Muscle layer of duodenum (tissue), 2 donors: ENCODE measurements around the gene RGPD6.
"Not testable (repeated sequence)": the region's sequence is repeated elsewhere in the genome, so short reads cannot be mapped to it uniquely, and the experiment has no call there.

Experiments used
- H3K27ac ChIP-seq: one replicate; pipeline ENCODE4 v1.7.0; 2013; ENCODE audit warnings: mild to moderate bottlenecking, low read length
- H3K27me3 ChIP-seq: one replicate; pipeline ENCODE4 v1.7.0; 2013; ENCODE audit warnings: low read depth, mild to moderate bottlenecking, control low read depth, low read length
- H3K36me3 ChIP-seq, 2 donors: one replicate each; pipeline ENCODE4 v1.7.0; 2013; ENCODE audit warnings: low read length in 2 of 2, control low read depth in 1 of 2, mild to moderate bottlenecking in 1 of 2; ENCODE audit not compliant: insufficient read depth in 2 of 2, control insufficient read depth in 1 of 2
- H3K4me1 ChIP-seq, 2 donors: one replicate each; pipeline ENCODE4 v1.7.0; 2013; ENCODE audit warnings: low read length in 2 of 2, mild to moderate bottlenecking in 2 of 2, control low read depth in 1 of 2, moderate library complexity in 1 of 2; ENCODE audit not compliant: insufficient read depth in 2 of 2, control insufficient read depth in 1 of 2
- H3K4me3 ChIP-seq, 2 donors: one replicate each; pipeline ENCODE4 v1.7.0; 2013; ENCODE audit warnings: low read length in 2 of 2, low read depth in 1 of 2, mild to moderate bottlenecking in 1 of 2
- H3K9me3 ChIP-seq, 2 donors: one replicate each; pipeline ENCODE4 v1.7.0; 2013; ENCODE audit warnings: low read length in 2 of 2, control low read depth in 1 of 2, mild to moderate bottlenecking in 1 of 2; ENCODE audit not compliant: control insufficient read depth in 1 of 2
- donor health status: healthy.

RGPD6 gene

GRCh38 chr2:110589677-110590330 lies 12.8 kb upstream of the RGPD6 start:
- not testable (repeated sequence) for H3K27ac ChIP-seq, H3K4me3 ChIP-seq, H3K36me3 ChIP-seq, H3K4me1 ChIP-seq, H3K9me3 ChIP-seq, H3K27me3 ChIP-seq

DNA sequence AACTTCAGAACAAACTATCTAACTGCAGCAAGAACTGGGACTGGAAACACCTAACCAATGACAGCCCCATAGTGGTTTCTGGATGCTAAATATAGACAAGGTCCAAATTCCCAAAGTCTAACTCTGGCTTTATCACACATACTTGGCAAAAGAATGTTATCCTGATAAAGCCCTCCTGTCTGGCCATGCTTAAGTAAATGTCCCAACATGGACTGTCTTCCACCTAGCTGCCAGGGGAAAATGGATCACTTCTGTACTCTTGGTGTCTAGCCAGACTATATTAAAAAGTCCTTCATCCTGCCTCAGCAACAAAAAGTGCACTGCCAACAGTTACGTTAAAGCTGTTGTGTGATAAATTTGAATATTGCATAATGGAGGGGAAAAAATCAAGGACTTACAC lies 11.5 kb upstream of the RGPD6 start:
- not testable (repeated sequence) for H3K9me3 ChIP-seq, H3K27ac ChIP-seq, H3K27me3 ChIP-seq, H3K4me3 ChIP-seq, H3K4me1 ChIP-seq, H3K36me3 ChIP-seq

DNA sequence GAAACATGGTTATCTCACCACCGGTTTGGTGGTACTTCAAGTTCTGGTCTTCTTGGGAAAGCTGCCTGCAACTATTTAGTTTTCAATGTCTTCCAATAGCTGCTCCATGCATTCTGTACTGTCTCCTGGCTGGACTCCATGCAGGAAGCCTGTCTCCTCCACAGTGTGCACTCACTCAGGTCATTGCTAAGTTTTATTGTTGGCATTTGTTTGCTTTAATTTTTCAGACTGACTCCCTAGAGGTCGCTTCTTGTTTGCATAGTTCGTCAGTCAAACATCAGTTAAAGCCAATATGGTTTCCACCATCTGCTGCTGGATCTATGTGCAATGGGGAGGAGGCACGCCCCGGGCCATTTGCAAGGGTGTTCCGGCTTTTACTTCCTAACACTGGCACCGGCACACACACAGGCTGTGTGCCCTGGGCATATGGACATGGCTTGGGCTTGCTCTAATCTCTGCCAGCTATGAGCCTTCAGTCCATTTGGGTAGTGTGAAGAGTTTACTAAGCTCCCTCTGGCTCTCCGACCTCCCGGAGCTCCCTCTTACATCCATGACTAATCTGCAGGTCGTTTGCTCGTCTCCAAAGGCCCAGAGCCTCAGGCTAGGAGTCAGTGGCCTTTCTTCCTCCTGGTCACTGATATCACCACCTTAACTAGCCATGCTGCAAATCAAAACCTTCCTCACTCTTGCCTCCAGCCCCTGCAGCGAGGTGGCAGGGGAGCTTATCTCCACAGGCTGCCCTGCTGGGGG lies 2.4 kb upstream of the RGPD6 start:
- not testable (repeated sequence) for H3K4me1 ChIP-seq, H3K36me3 ChIP-seq, H3K27me3 ChIP-seq, H3K9me3 ChIP-seq, H3K4me3 ChIP-seq, H3K27ac ChIP-seq

GRCh38 chr2:110578429-110578828 lies 1.4 kb upstream of the RGPD6 start:
- not testable (repeated sequence) for H3K4me1 ChIP-seq, H3K9me3 ChIP-seq, H3K27ac ChIP-seq, H3K27me3 ChIP-seq, H3K36me3 ChIP-seq, H3K4me3 ChIP-seq

DNA sequence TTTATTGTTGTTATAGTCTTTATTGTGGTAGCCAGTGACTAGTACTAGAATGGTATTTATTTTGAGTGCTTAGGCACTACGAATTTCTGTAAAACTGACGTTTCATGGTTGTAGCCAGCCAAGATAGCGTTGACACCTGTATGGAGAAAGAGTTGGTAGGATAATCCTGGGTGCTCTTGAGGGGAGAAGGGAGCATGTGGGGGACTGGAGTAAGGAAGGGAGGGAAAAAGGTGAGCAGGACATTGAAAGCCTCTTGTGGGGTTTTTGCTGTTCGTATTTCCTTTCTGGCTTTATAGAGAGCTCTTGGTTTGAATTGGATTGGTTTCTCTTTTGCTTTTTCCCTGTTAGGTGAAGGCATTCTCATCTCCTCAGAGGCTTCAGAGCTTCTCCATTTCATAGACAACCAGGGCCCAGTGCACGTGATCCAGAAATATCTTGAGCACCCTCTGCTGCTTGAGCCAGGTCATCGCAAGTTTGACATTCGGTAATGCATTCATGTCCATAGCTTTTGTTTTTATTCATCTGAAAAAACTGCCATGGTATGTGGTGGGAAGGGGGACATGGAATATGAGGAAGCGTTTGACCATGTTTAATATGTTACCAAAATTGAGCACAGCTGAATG lies 77.2 kb downstream of the RGPD6 start:
- not testable (repeated sequence) for H3K4me1 ChIP-seq, H3K27ac ChIP-seq, H3K36me3 ChIP-seq, H3K4me3 ChIP-seq, H3K27me3 ChIP-seq, H3K9me3 ChIP-seq

DNA sequence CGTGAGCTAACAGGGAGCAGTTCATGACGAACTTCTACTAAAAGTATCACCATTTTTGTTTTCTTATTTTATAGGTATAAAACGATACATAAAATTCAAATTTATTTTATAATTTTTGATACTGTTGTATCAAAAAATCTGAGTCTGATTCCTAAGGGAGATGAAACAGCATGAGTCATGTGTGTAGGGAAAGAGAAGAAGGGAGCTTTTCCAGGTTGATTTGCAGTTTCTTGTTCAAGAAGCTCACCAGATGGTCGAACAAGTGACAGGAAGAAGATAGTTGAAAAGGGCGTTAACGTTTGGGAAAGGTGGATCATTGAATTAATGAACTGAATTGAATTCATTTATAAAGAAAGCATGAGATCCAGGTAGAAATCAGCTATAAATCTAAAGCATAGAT lies 81.0 kb downstream of the RGPD6 start:
- not testable (repeated sequence) for H3K27ac ChIP-seq, H3K4me3 ChIP-seq, H3K27me3 ChIP-seq, H3K9me3 ChIP-seq, H3K4me1 ChIP-seq, H3K36me3 ChIP-seq

DNA sequence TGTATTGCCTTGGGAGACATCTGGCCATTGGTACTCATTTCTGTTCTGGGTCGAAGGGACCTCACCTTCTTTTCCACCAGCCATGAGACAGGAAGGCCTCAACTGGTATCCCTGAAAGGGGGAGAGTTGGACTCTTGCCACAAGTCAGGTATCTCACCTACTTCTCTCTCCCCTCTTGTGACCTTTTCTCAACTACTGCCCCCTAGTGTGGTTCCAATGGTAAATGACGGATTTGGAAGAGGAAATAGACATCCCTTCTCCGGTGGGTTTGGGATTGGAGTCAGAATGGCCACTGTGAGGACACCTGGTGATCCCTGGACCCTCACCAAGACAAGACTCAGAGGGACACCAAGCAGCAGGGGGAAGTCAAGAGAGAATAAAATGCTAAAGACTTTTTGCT lies 82.5 kb downstream of the RGPD6 start:
- H3K27me3 ChIP-seq, H3K27ac ChIP-seq, H3K4me1 ChIP-seq, H3K4me3 ChIP-seq, H3K36me3 ChIP-seq, H3K9me3 ChIP-seq: not testable (repeated sequence)

DNA sequence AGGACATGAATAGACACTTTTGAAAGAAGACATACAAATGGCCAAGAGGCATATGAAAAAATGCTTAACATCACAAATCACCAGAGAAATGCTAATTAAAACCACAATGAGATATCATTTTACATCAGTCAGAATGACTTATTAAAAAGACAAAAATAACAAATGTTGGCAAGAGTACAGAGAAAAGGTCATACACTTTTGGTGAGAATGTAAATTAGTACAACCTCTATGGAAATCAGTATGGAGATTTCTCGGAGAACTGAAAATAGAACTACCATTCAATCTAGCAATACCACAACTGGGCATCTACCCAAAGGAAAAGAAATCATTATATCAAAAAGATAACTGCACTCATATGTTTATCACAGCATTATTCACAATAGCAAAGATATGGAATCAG lies 88.0 kb downstream of the RGPD6 start:
- H3K27ac ChIP-seq, H3K27me3 ChIP-seq, H3K9me3 ChIP-seq, H3K4me1 ChIP-seq, H3K4me3 ChIP-seq, H3K36me3 ChIP-seq: not testable (repeated sequence)

DNA sequence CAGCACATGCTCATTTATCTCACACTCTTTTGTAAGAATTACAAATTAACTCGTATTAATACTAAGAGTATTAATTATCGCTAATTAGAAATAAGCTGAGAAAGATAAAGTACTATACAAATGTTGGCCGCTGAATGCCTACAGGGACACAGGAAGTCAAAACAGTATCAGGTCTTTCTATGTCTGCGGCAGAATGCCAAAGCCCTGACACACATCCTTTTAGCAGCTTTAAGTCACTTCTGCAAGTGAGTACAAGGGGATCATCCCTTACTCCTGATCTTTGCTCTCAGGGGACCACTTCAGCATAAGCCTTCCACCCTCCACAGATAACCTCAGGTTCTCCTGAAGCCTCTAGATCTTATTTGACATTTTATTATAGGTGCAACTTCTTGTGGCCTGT lies 94.3 kb downstream of the RGPD6 start:
- not testable (repeated sequence) for H3K4me3 ChIP-seq, H3K27me3 ChIP-seq, H3K36me3 ChIP-seq, H3K4me1 ChIP-seq, H3K27ac ChIP-seq, H3K9me3 ChIP-seq

- not testable (repeated sequence) for H3K4me3 ChIP-seq, H3K9me3 ChIP-seq, H3K27me3 ChIP-seq, H3K27ac ChIP-seq, H3K4me1 ChIP-seq, H3K36me3 ChIP-seq
Measured at GRCh38 chr2:110481200-110481599, 95.8 kb downstream of the RGPD6 start.

DNA sequence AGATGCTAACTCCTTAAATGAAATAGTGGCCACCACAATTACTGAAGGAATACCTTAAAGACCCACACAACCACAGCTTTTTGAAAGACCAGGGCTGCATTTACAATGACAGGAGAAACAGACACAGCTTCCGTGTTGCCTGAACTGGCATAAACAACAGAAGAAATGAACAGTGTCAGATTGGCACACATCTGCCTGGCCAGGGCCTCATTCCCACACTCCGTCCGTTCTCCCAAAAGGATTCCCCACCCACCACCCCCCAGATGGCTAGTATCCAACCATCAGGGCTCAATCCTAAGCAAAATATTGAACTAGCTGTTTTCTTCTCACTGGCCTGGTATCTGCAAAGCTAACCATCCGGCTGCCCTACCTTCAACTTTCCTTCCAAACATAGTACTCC lies 96.9 kb downstream of the RGPD6 start:
- H3K9me3 ChIP-seq, H3K27me3 ChIP-seq, H3K36me3 ChIP-seq, H3K27ac ChIP-seq, H3K4me3 ChIP-seq, H3K4me1 ChIP-seq: not testable (repeated sequence)

DNA sequence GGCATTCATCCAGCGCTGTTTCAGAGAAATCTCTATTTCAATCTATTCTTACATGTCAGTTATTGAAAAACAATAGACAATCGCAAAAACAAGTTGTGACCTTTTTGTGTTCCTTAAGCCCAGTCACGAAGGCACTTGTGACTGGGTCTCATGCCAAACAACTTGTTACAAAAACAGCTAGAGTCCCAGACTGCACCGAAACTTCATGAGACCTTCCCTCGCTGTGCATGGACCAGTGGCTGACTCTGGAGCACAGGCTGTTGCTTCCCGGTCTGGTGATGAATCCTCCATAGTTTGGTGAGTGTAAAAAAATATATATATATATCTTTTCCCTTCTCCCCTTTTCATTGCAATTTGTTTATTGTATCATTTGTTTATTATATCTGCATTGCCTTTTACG lies 99.7 kb downstream of the RGPD6 start:
- not testable (repeated sequence) for H3K27ac ChIP-seq

More for the DNA sequence above, 99.7 kb downstream of the RGPD6 start:
- H3K27me3 ChIP-seq, H3K36me3 ChIP-seq, H3K4me1 ChIP-seq, H3K4me3 ChIP-seq, H3K9me3 ChIP-seq: not testable (repeated sequence)
